Measurements from ENCODE around the gene ANKH. TPM values are rescaled to one million over a fixed set of nuclear protein-coding genes. Genes with fewer than 3 reads are reported as not detected.

ANKH gene
- polyA plus RNA-seq, 3 donors = 2.4 to 6.3 (median 3.1) TPM

- no peak overlapping the region for H3K27ac Mint-ChIP-seq
- peaks cover 0 to 2% (median 0%) of the 10 kb centered on the region in 3 donors for H3K27me3 Mint-ChIP-seq (ENCODE audit: low read depth in 3 of 3)
- Histone ChIP-seq H3K9ac (ENCODE audit: insufficient read depth, low read length, poor library complexity, severe bottlenecking) (no peak overlapping the region), H3K4me3 (replicated peaks in 1 of 3; ENCODE audit: low read depth in 2 of 3, low read length in 3 of 3) (no peak overlapping the region), H4K20me1 (ENCODE audit: insufficient read depth, low read length) (no peaks in the 10 kb centered on the region), H3K4me1 (ENCODE audit: control insufficient read depth in 1 of 2, insufficient read depth in 2 of 2, low read length in 2 of 2) (no peaks in the 10 kb centered on the region), H3K9me3 (replicated peaks in 1 of 2; ENCODE audit: control insufficient read depth in 1 of 2, insufficient read depth in 1 of 2, low read length in 2 of 2) (no peaks in the 10 kb centered on the region), H3K4me2 (replicated peaks; ENCODE audit: extremely low read depth, low read length, poor library complexity, severe bottlenecking) (no peak overlapping the region), H2AFZ (ENCODE audit: insufficient read depth, low read depth, low read length, poor library complexity, severe bottlenecking) (no peak overlapping the region), H3K27me3 (ENCODE audit: control insufficient read depth in 2 of 2, insufficient read depth in 2 of 2, low read length in 2 of 2) (no peaks in the 10 kb centered on the region), H3K27ac (ENCODE audit: low read depth in 1 of 2, low read length in 2 of 2) (no peak overlapping the region), H3K79me2 (ENCODE audit: insufficient read depth, low read length) (no peaks in the 10 kb centered on the region), H3K36me3 (replicated peaks in 1 of 2; ENCODE audit: control insufficient read depth in 1 of 2, insufficient read depth in 2 of 2, low read length in 2 of 2) (no peaks in the 10 kb centered on the region)
- no peak for TF ChIP-seq CTCF (IDR thresholded peaks at IDR 0.05)
- DNase-seq = no peak
- WGBS (ENCODE audit: insufficient coverage) = 95% methylated on average over 8 of the region's 9 CpGs
- H3K4me1 Mint-ChIP-seq = no peaks in the 10 kb centered on the region
- intact Hi-C loops (cut with micrococcal nuclease) = no loop called here
- no peak overlapping the region for H3K4me3 Mint-ChIP-seq
- peaks cover 0 to 6% (median 1%) of the 10 kb centered on the region in 7 donors for H3K9me3 Mint-ChIP-seq
- no peaks in the 10 kb centered on the region for H3K36me3 Mint-ChIP-seq
Measured at GRCh38 chr5:14779975-14780374, 91.6 kb downstream of the ANKH start.

GRCh38 chr5:14778792-14779070 lies 92.8 kb downstream of the ANKH start:
- intact Hi-C loops (cut with micrococcal nuclease) = no loop called here
- H3K4me3 Mint-ChIP-seq = no peak overlapping the region
- Histone ChIP-seq H3K27ac (ENCODE audit: low read depth in 1 of 2, low read length in 2 of 2) (no peak overlapping the region), H3K36me3 (replicated peaks in 1 of 2; ENCODE audit: control insufficient read depth in 1 of 2, insufficient read depth in 2 of 2, low read length in 2 of 2) (no peaks in the 10 kb centered on the region), H3K4me3 (replicated peaks in 1 of 3; ENCODE audit: low read depth in 2 of 3, low read length in 3 of 3) (no peak overlapping the region), H3K27me3 (ENCODE audit: control insufficient read depth in 2 of 2, insufficient read depth in 2 of 2, low read length in 2 of 2) (no peaks in the 10 kb centered on the region), H3K4me2 (replicated peaks; ENCODE audit: extremely low read depth, low read length, poor library complexity, severe bottlenecking) (no peak overlapping the region), H2AFZ (ENCODE audit: insufficient read depth, low read depth, low read length, poor library complexity, severe bottlenecking) (no peak overlapping the region), H3K4me1 (ENCODE audit: control insufficient read depth in 1 of 2, insufficient read depth in 2 of 2, low read length in 2 of 2) (no peaks in the 10 kb centered on the region), H3K79me2 (ENCODE audit: insufficient read depth, low read length) (no peaks in the 10 kb centered on the region), H4K20me1 (ENCODE audit: insufficient read depth, low read length) (no peaks in the 10 kb centered on the region), H3K9me3 (replicated peaks in 1 of 2; ENCODE audit: control insufficient read depth in 1 of 2, insufficient read depth in 1 of 2, low read length in 2 of 2) (no peaks in the 10 kb centered on the region), H3K9ac (ENCODE audit: insufficient read depth, low read length, poor library complexity, severe bottlenecking) (no peak overlapping the region)
- no peak for DNase-seq
- H3K4me1 Mint-ChIP-seq = no peaks in the 10 kb centered on the region
- H3K36me3 Mint-ChIP-seq = no peaks in the 10 kb centered on the region
- no peak for TF ChIP-seq CTCF (IDR thresholded peaks at IDR 0.05)
- H3K27ac Mint-ChIP-seq = no peak overlapping the region
- WGBS (ENCODE audit: insufficient coverage) = 94% methylated on average over 4 of the region's 4 CpGs
- peaks cover 0 to under 1% (median 0%) of the 10 kb centered on the region in 7 donors for H3K9me3 Mint-ChIP-seq
- H3K27me3 Mint-ChIP-seq (ENCODE audit: low read depth in 3 of 3) = peaks cover 0 to 2% (median 0%) of the 10 kb centered on the region in 3 donors
